Cerebellar cortex (tissue), 1 donor: ENCODE measurements around the gene FAM72A.
"Not testable (repeated sequence)": the region's sequence is repeated elsewhere in the genome, so short reads cannot be mapped to it uniquely, and the experiment has no call there.

Experiments used
- DNase-seq: peaks from one replicate; pipeline ENCODE4 v3.0.0-alpha.2; 2015; ENCODE audit warnings: low spot score

The FAM72A gene

DNA sequence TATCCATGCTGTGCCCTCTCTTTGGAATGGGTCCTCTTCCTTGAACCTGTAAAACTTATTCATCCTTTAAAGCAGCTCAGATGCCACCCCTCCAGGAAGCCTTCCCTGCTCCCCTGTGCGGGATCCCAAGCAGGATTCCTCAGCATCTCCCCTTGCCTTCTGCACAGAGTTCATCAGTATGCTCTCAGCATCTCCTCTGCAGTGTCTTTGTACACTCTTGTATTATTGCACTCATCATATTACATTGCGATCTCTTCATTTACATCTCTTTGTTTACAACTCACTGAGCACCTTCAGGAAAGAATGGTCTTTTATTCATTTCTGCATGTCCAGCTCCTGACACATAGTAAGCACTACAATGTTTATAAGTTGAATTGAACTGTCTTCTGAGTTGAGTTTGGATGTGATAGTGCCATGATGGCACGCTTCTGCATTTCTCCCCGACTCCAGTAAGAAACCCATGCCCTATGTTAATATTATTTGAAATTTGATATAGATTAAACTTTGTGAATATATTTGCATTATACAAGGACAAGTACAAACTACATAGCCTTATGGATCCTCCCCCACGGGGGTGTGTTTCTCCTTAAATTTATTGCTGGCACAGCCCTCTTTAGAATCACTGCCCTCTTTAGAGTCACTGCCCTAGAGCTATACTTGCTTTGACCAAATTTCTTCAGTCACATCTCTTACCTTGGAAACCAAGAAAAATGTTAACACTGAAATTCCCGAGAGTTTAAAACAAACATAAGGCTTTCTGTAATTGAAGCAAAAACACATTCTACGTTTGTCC lies 13.2 kb upstream of the FAM72A start:
- DNase-seq: not testable (repeated sequence)

DNA sequence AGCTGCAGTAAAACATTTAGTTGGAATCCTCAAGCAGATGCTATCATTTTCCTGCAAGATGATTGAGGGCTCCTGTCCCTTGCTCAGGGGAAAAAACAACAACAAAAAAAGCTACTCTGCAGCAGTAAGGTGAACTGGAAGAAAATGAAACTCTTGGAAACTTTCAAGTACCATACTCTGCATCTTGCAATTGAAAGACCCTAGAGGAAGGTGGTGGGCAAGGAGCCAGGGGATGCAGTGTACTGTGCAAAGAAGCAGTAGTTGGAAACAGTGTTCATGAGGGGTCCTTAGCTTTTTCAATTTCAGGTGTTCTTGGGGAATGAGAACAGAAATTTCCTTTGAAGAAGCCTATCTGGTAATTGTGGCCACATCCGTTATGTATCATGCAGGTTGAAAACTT lies 8.2 kb upstream of the FAM72A start:
- peak; percentile 18 for DNase-seq

DNA sequence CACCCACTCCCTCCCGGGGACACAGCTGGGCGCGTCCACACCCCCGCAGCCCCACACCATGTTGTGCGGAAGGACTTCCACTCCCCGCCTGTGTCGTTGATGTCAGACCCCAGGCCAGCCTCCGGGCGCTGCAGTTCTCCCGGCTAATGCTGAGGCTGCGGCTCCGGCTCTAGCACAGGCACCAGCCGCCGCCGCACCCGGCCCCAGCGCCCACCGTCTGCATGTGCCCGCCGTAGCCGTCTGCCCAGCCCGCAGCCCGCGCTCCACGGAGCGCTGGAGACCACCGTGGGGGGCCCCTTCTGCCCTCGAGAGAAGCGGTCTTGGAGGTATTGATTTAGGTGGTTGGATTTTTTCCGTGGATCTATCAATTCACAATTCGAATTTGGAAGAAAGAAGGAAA lies 2.9 kb upstream of the FAM72A start:
- DNase-seq: not testable (repeated sequence)

DNA sequence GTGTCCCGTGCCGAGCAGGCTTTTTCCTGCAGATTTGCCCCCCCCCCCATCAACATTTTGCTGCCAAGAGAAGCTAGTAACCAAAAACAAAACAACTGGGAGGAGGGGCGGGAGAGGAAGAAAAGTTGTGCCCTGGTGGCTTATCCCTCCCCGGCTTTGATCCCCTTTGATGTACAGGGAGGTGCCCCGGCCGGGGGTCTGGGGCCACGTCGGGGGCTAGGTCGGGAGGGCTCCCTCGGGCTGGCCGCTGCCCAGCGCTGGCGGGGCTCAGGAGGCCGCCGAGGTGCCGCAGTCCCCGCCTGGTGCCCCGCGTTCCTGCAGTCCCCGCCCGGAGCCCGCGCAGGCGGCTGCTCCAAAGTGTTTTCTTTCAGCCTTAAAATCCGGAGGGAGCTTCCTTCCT lies 2.2 kb upstream of the FAM72A start:
- peak; percentile 2 for DNase-seq

DNA sequence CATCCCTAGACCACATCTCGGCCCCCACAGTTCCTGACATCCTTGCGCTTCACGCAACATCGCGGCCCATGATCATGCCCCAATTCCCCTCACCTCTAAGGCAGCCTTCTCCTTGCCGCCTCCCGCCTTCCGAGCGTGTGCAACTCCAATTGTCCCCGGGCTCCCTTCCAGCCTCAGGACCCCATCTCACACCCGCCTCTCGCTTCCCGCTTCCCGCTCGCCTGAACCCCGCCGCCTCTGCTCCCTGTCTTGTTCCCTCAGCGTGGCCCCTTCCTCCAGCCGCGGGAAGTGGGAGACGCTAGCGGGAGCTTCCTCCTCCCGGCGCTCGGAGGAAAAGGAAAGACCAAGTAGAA lies 1.5 kb upstream of the FAM72A start:
- not testable (repeated sequence) for DNase-seq

DNA sequence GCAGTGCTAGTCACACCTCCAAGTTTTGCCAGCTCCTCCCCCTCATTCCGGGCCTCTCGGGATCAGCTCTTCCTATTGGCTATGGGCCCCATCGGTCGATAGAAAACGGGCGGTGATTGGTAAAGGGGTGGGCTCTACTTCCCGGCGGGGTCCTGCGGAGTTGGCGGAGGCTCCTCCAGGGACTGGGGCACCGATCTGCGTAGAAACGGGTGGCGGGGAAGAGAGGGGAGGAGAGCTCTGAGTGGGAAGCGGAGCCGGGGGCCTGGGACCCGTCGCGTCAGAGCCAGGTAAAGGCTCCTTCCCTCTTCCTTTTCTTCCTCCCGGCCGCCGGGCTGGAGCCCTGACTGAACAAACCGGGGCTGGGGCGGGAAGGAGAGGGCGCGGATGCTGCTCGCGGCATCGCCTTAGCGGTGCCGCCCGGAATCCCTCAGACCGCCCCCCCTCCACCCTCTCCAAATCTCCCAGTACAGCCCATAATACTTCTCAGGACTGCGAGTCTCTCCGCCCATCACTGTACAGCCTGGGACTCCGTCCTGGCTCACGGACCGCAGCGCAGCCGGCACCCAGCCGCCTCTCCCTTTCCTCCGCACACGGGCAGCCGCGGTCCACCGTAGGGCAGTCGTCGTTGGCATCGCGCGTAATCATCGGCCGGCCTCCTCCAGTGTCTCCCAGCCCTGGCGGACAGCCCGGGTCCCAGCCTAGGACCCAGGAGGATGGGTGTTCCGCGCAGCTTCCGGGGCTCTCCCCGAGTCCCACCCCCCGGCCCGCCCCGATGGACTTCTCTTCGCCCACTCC lies 922 bp upstream of the FAM72A start, which contains the start of gene SRGAP2:
TSS of gene SRGAP2 (plus strand) at position 178 of the 795 bp plus-strand sequence. CDS start 2,430 bp downstream, outside the sequence.
- DNase-seq: peak; percentile 63

DNA sequence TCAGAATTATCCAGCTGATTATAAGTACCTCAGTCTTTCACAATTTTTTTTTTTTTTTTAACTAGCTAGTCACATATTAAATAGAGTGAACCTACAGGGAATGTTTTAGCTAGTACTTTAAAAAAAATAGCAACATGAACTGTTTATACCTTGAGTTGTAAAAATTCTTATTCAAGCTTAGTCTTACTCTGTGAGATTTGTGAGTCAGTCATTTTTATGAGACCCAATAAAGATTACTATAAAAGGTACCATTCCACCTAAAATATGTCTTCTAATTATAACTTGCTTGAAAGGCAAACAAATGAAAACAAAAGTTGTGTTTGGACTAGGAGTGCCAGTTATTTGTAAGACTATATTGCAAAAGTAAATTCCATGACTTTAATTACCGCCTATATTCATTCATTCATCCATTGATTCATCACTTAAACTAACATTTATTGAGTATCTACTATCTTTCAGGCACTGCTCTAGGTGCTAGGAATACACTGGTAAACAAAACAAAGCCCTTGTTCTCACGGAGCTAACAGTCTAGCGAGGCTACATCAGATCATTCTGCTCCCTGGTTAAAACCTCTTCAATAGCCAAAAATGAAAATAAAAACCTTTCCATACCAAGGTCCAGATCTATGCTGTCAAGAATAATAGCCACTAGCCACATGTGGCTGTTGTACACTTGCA lies 5.8 kb downstream of the FAM72A start:
- DNase-seq: not testable (repeated sequence)

DNA sequence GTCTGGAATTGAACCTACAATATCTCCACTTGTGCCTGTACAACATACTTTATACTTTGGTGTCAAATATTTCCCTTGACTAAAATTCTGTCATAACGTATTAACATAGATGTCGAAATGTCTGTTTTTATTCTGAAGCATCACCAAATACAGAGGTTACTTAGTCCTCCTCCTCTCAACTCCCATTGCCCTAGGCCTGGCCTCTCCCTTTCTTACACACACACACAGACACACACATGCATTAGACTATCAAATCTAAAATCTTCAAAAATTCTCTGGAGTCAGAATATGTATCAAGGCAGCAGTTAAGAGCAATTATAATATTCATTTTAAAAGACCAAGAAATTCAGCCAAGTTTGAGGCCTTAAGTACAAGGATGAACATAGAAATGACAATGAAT lies 7.5 kb downstream of the FAM72A start:
- DNase-seq: not testable (repeated sequence)

DNA sequence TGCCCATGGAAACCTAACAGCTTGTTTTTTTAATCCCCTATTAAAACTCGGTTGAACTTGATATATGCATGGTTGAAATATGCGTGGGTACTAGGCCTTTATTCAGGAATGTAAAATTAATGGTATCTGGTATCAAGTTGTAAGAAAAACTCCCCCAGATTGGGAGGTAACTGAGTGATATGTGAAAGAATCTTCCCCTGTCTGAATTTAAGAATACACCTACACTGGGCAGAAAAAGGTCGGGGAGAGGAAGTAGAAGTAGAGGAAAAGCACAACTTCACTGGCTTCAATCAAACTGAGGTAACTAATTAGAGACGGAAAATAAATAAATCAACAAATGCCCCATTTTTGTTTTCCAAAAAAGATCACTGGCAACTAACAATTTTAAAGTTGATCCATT lies 15.8 kb downstream of the FAM72A start:
- DNase-seq: peak; percentile 0

DNA sequence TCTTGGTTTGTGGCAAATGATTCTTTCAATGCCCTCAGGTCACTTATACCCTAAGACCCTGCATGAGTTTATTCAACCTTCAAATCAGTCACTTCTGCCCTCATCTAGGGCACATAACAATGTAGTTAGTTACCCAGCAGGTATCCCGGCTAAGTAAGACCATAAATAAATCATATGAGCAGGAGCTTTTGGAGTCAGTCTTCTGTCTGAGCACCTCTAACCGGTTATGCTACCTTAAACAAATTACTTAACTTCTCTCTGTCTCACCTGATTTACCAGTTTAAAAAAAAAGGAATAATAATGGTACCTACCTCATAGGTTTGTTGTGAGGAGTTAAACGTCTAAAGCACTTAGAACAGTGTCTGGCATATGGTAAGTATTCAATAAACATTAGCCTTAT lies 16.9 kb downstream of the FAM72A start:
- DNase-seq: not testable (repeated sequence)

DNA sequence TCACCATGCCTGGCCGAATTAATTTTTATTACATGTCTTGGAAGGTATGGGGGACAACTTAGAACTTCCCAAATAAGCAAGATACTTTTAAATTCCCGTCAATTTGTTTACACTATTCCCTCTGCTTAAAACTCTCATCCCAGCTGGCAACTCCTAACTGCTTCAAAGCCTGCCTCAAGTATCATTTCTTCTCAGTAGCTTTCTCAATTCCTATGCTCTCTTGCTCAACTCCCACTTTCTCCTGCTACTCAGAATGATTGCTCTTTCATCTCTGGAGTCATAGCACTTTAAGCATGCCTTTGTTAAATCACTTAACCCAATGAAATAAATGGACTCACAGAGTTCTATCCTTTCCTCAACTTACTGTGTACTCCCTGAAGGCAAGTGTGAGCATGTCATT lies 18.9 kb downstream of the FAM72A start:
- DNase-seq: not testable (repeated sequence)

DNA sequence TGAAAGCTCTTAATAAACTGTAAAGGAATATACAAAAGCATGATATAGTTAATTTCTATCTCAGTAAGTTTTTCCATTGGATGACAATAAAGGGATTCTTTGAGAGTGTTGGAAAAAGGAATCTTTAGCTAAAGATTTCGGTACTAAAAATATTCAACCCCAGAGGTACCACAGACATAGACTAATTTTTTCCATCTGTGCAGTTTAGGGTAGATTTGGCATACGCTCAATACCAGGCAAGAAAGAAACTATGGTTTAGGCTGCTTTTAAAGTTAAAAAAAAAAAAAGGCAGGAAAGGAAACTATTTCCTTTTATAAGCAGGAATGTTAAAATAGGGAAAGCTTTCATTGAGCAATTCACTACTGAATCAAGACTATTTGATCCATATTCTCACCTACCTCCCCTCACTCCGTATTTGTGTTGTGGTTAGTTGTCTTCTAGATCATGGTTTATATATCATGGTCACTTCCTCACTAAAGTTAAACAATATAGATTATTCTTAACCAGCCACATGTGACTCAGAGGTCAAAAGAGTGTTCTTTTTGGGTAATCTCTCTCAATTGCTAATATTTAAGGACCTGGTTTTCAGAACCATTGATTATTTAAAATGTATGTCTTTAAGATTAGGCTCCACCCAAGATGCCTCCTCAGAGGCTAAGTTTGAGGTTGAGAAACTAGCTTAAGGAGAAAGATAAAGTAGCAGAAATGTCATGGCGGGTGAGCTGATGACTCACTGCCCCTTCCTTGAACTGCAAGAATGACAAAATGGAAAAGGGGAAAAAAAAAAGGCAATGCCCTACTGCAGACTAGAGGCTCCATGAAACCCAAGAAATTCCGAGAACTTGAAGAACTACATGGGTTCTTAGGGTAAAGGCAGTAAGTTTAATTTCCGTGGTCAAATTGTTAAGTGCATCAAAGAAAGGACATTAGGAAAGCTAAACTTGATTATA lies 20.0 kb downstream of the FAM72A start:
- not testable (repeated sequence) for DNase-seq

DNA sequence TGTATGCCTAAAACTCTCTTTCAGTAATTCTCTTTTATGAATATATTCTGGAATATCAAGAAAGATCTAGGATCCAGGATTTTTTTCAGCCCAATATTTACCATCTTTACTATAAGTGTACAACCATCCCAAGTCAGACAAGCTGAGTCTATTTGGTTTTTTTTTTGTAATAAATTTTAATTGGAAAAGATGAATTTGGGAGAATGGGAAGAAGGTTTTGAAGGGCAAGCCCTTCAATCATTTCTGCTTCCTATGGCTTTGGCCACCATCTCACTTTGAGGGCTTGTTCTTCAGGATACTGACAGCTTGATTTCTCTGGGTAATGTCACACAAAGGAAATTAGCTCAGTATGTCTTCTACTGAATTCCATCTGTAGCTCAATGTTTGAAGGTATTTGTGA lies 23.0 kb downstream of the FAM72A start:
- DNase-seq: peak; percentile 63

DNA sequence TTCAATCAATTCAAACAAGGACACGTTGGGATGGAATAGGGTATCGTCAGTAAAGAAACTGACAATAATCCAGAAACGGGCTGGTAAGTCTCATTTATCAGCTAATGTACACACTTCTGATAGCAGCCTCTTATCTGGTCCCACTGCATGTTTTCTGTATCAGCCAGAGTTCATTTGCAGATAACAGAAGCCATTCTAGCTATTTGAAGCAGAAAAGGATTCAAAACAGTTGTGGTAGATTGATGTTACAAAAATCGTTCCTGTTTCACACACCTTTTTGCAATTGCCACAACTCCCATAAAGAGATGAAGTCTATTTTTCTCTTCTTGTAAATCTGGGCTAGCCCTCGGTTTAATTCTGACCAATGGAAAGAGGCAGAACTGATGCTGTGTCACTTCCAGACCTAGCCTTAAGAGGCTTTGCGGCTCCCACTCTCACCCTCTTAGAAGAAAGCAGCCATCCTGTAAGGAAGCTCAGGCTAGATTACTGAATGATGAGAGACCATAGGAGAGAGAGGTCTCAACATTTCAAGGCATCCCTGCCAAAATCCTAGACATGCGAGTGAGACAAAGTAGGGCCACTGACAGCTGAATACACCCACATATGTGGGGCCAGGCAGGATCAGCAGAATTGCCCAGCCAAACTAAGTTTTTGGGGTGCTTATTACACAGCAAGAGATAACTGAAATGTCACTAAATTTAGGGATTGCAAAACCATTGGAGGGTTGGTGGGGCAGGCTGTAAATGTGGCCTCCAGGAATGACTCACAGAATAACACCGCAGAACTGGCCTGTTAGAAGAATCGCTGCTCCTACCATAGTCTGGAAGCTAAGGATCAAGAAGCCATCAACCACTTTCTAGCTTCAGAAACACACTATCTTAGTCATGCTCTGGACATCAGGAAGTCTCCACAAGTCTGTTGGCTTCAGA lies 24.3 kb downstream of the FAM72A start:
- DNase-seq: peak; percentile 12

DNA sequence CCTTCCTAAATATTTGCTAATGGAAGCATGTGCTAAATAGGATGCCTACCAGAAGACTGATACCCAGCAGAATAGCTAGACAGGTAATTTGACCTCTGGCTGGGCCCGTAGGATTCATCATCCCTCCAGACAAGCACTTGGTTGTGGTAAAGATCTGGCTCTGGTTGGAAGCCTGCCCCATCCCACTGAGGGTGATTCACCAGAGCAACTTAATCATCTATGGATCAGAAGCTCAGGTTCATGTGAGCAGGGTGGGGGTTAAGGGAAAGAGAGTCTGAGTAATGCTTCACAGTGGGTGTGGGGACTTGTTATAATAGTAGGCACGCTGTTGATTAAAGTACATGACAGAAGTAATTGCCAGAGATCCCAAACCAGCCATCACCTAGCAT lies 26.5 kb downstream of the FAM72A start:
- not testable (repeated sequence) for DNase-seq

DNA sequence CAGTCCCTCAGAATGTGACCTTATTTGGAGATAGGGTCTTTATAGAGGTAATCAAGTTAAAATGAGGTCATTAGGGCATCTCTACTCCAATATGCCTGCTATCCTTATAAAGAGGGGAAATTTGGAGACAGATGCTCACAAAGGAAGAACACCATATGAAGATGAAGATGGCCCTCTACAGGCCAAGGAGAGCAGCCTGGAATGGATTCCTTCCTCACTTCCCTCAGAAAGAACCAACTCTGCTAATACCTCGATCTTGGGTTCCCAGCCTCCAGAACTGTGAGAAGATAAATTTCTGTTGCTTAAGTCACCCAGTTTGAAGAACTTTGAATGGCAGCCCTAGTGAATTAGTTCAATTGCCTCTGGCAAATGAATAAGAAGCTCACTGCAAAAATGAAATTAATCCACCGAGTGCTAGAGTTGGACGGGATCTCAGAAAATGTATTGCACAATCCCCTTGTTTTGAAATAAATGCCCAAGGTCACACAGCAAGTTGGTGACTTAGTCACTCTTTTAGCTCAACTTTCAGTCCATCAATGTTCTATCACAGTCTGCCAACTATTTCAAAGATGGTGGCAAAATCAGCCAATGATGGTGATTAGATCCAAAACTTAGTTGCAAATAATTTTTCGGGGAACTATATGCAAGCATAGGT lies 27.1 kb downstream of the FAM72A start:
- DNase-seq: peak; percentile 16

DNA sequence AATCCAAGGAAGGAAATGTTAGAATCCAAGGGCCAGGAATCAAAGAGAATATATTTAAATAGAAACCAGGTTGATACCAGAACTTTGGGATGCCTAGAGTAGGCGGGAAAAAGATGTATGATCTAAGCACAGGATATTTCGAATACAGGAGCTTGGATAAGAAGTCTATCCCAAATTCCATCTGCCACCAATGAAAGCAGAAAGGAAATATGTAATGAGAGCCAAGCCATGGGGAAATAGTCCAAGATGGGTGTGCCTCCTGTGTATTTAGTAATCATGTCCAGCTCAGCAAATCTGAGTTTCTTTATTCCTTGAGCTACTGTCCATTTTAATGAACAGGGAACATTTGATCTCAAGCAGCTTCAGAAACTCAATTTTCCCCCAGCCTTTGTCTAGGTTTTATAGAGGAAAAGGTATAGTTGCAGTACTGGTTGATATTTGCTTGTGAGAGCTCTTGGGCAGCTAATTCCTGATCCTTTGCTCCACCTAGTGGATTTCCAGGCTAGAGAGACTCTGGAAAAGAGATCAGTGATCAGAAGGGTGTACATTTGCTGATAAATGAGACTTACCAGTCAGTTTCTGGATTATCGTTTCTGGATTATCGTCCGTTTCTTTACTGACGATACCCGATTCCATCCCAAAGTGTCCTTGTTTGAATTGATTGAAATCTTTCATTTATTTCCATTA lies 28.3 kb downstream of the FAM72A start:
- peak; percentile 68 for DNase-seq

DNA sequence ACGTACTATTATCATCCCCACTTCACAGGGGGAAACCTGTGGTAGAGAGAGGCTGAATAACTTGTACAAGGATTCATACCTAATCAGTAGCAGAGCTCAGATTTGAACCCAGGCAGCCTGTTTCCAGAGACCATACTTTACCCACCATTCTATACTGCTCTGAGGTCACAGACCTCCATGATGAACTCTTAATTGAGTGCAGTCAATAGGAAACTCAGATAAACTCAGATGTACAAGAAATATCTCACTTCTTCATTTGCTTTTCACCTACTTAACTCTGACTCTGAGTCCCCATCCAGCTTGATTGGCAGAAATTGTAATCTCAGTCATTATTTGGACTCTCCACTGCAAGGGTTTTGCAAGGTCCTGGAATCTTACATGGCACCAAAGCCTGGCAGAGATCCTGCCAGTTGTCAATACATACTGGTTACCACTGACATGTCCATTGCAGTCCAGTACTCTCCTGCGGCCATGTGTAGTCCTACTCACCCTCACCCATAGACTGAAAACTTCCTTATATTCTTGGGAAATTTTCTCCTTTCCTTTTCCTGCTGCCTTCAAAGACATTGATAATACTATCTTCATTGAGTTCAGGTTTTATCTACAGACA lies 29.4 kb downstream of the FAM72A start:
- DNase-seq: not testable (repeated sequence)

DNA sequence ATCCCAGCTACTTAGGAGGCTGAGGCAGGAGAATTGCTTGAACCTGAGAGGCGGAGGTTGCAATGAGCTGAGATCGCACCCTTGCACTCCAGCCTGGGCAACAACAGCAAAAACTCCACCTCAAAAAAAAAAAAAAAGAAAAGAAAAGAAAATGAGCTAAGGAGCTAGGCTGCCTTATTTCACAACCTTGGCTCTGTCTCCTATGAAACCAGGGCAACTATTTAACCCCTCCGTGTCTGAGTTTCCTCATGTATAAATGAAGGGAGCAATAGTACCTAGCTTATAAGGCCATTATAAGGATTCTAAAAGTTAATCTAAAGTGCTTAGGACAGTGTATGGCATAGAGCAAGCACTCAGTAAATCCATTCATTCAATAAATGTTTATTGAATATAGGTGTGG lies 32.8 kb downstream of the FAM72A start:
- DNase-seq: not testable (repeated sequence)
